NCI-H2029 (cell line): Measurements from ENCODE around the gene CNTN5.
"Not testable (repeated sequence)": the region's sequence is repeated elsewhere in the genome, so short reads cannot be mapped to it uniquely, and the experiment has no call there.

Source experiments
- DNase-seq: peaks from one replicate; lab custom pipeline; 2025; lab: John Stamatoyannopoulos, UW

The CNTN5 gene

GRCh38 chr11:100220801-100221200 lies 1200.1 kb downstream of the CNTN5 start:
- no peak for DNase-seq

- DNase-seq = no peak
These were observed 1201.0 kb downstream of the CNTN5 start for GRCh38 chr11:100221791-100222190.

- DNase-seq = no peak
These were observed 1203.8 kb downstream of the CNTN5 start for GRCh38 chr11:100224541-100225034.

GRCh38 chr11:100229086-100229485 lies 1208.3 kb downstream of the CNTN5 start:
- no peak for DNase-seq

- no peak for DNase-seq
These were observed 1211.3 kb downstream of the CNTN5 start for GRCh38 chr11:100232006-100232405.

- no peak for DNase-seq
These were observed 1214.3 kb downstream of the CNTN5 start for GRCh38 chr11:100235085-100235484.

- no peak for DNase-seq
These were observed 1219.3 kb downstream of the CNTN5 start for GRCh38 chr11:100240025-100240539.

GRCh38 chr11:100247704-100248103 lies 1227.0 kb downstream of the CNTN5 start:
- DNase-seq = no peak

GRCh38 chr11:100257238-100257803 lies 1236.6 kb downstream of the CNTN5 start:
- not testable (repeated sequence) for DNase-seq

GRCh38 chr11:100269516-100269915 lies 1248.8 kb downstream of the CNTN5 start:
- no peak for DNase-seq

- no peak for DNase-seq
These were observed 1252.5 kb downstream of the CNTN5 start for GRCh38 chr11:100273066-100273815.

- not testable (repeated sequence) for DNase-seq
These were observed 1253.7 kb downstream of the CNTN5 start for GRCh38 chr11:100274466-100274865.

- no peak for DNase-seq
These were observed 1274.0 kb downstream of the CNTN5 start for GRCh38 chr11:100294748-100295147.

GRCh38 chr11:100296051-100296679 lies 1275.4 kb downstream of the CNTN5 start:
- no peak for DNase-seq

GRCh38 chr11:100297516-100297915 lies 1276.8 kb downstream of the CNTN5 start:
- DNase-seq = no peak

GRCh38 chr11:100302824-100303223 lies 1282.1 kb downstream of the CNTN5 start:
- no peak for DNase-seq

GRCh38 chr11:100303897-100304296 lies 1283.1 kb downstream of the CNTN5 start:
- no peak for DNase-seq

GRCh38 chr11:100308202-100308601 lies 1287.5 kb downstream of the CNTN5 start:
- DNase-seq = no peak

- no peak for DNase-seq
These were observed 1295.2 kb downstream of the CNTN5 start for GRCh38 chr11:100315946-100316345.

GRCh38 chr11:100316952-100317351 lies 1296.2 kb downstream of the CNTN5 start:
- no peak for DNase-seq

GRCh38 chr11:100319691-100320090 lies 1298.9 kb downstream of the CNTN5 start:
- no peak for DNase-seq

- no peak for DNase-seq
These were observed 1308.0 kb downstream of the CNTN5 start for GRCh38 chr11:100328626-100329340.
